Cortex of kidney (tissue), 1 donor: ENCODE data around the gene BAK1.
"Not testable (repeated sequence)": the region's sequence is repeated elsewhere in the genome, so short reads cannot be mapped to it uniquely, and the experiment has no call there.

Experiments
- DNase-seq: peaks from one replicate; lab custom pipeline; 2025; lab: John Stamatoyannopoulos, UW

BAK1 gene

GRCh38 chr6:33586108-33586640 lies 6.1 kb upstream of the BAK1 start:
- DNase-seq: no peak

- DNase-seq: no peak
These were observed 5.5 kb upstream of the BAK1 start for GRCh38 chr6:33585403-33586107.

- DNase-seq: no peak
These were observed 4.8 kb upstream of the BAK1 start for GRCh38 chr6:33584700-33585402.

GRCh38 chr6:33583591-33584155 lies 3.6 kb upstream of the BAK1 start:
- no peak for DNase-seq

- DNase-seq: no peak
These were observed 1.1 kb upstream of the BAK1 start for GRCh38 chr6:33581186-33581585.

- DNase-seq: no peak
These were observed 1.5 kb downstream of the BAK1 start for GRCh38 chr6:33578588-33579011.

GRCh38 chr6:33578164-33578563 lies 1.9 kb downstream of the BAK1 start:
- DNase-seq: no peak

GRCh38 chr6:33577718-33578117 lies 2.4 kb downstream of the BAK1 start:
- DNase-seq: no peak

- no peak for DNase-seq
These were observed 3.0 kb downstream of the BAK1 start for GRCh38 chr6:33577106-33577535.

- DNase-seq: no peak
These were observed 3.4 kb downstream of the BAK1 start for GRCh38 chr6:33576668-33577067.

GRCh38 chr6:33575211-33575610 lies 4.9 kb downstream of the BAK1 start:
- DNase-seq: no peak

GRCh38 chr6:33571637-33572316 lies 8.3 kb downstream of the BAK1 start:
- DNase-seq: no peak

GRCh38 chr6:33570806-33571636 lies 9.1 kb downstream of the BAK1 start:
- DNase-seq: no peak

GRCh38 chr6:33568826-33569570 lies 11.1 kb downstream of the BAK1 start:
- no peak for DNase-seq

GRCh38 chr6:33567836-33568235 lies 12.2 kb downstream of the BAK1 start:
- no peak for DNase-seq

GRCh38 chr6:33566182-33567084 lies 13.6 kb downstream of the BAK1 start:
- no peak for DNase-seq

- no peak for DNase-seq
These were observed 21.3 kb downstream of the BAK1 start for GRCh38 chr6:33558801-33559200.

GRCh38 chr6:33557376-33557775 lies 22.7 kb downstream of the BAK1 start:
- DNase-seq: no peak

- DNase-seq: not testable (repeated sequence)
These were observed 27.2 kb downstream of the BAK1 start for GRCh38 chr6:33552883-33553282.

- no peak for DNase-seq
These were observed 27.8 kb downstream of the BAK1 start for GRCh38 chr6:33552252-33552651.
